HG02610 (cell line): ENCODE measurements around the gene CD22.

ENCODE experiments used
- ATAC-seq: cut with Tn5 transposase; IDR thresholded peaks from one replicate; pipeline ENCODE4 v1.9.1; 2021; ENCODE audit warnings: mild to moderate bottlenecking, moderate library complexity; ENCODE audit not compliant: unreplicated experiment

The CD22 gene

DNA sequence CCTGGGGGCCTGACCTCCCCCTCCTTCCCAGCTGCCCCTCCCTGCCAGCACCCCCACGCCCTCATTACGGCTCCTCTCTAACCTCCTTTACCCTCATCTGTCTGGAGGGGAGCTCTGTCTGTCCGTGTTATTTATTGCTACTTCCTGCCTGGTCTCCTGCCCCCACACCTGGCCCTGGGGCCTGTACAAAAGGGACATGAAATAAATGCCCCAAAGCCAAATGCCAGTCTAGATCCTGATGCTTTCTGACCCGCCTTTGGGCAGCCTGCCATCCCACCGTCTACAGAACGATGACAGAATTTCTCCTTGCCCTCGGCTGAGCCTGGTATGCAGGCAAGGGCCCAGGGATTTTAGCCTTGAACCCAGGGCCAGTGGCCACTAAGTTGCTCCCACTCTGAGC is 15.4 kb upstream of the CD22 start:
- ATAC-seq = no peak

DNA sequence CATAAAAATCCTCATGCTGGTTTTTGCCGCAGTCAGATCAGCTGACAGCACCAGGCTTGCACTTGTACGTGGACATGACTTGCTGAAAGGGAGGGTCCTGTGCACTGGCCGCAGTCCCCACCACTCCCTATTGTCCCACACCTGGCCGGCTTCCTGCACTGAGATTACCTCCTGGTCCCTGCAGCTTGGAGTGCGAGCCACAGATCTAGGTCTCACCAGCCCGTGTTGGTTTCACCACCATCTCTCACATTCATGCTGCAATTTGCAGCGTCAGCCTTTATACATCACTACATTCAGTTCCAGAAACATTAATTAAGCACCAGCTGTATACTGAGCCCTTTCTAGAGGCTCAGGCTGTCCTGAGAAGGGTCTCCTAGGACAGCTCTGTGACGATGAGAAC is 15.0 kb upstream of the CD22 start:
- ATAC-seq = no peak

DNA sequence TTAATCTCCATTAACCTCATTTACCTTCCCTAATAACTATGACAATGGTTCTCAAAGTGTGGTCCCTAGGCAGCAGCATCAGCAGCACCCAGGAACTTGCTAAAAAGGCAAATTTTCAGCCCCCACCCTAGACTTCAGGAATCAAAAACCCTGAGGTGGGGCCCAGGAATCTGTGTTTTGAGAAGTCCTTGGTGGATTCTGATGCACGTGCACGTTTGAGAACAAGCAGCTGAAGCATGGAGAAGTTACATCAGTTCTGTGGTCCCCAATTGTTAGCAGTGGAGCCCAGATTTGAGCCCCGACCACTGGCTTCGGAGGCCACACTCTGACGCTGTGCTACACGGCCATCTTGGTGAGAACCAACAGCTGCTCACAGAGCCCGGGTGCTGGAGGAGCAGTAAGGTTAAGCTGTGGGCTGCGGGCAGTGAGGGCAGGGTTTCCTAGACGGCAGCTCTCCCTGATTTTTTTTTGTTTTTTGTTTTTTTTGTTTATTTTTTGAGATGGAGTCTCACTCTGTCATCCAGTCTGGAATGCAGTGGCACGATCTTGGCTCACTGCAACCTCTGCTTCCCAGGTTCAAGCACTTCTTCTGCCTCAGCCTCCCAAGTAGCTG is 14.0 kb upstream of the CD22 start:
- no peak for ATAC-seq

DNA sequence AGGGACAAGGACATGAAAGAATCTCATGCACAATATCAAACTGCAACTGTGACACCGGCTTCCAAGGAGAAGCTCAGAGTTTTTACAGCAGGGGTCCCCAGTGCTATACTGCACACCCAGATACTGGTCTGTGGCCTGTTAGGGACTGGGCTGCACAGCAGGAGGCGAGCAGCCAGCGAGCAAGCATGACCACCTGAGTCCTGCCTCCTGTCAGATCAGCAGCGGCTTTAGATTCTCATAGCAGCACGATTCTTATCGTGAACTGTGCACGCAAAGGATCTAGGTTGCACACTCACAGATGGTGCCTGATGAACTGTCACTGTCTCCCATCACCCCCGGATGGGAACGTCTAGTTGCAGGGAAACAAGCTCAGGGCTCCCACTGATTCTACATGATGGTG is 13.1 kb upstream of the CD22 start:
- no peak for ATAC-seq

DNA sequence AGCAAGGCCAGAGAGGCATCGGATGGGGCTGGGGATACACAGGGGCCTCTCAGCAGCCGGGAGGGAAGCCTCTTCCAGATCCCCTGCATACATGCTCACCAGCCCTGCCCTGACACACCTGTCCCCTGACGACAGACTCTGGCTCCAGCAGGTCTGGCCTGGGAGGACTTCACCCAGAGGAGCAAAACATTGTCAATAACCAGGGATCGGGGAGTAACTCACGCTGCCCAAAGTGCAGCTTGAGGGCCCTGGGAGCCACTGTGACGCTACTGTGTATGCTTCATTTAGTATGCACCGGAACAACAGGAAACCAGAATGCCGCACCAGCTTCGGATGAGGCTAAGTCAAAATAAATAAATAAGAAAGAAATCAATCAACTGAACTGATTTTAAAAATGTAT is 12.4 kb upstream of the CD22 start:
- no peak for ATAC-seq

DNA sequence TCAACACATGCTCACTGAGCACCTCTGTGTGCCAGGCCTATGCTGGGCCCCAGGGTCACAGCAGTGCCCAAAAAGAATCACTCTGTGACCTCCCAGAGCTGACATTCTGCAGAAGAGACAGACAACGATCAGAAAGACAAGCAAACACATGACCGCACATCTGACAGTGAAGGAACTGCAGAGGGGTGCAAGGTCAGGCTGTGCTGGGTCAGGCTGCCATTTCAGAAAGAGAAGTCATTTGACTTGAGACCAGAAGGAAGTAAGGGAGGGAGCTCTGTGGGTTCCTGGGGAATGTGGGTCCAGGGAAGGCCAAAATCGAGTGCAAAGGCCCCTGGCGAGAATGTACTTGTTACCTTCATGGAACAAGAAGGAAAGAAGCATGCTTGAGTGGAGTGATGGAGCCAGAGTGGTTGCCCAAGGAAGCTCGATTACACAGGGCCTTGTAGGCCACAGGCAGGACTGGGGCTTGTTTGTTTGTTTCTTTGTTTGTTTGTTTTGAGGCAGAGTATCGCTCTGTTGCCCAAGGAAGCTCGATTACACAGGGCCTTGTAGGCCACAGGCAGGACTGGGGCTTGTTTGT is 11.4 kb upstream of the CD22 start:
- ATAC-seq = no peak

DNA sequence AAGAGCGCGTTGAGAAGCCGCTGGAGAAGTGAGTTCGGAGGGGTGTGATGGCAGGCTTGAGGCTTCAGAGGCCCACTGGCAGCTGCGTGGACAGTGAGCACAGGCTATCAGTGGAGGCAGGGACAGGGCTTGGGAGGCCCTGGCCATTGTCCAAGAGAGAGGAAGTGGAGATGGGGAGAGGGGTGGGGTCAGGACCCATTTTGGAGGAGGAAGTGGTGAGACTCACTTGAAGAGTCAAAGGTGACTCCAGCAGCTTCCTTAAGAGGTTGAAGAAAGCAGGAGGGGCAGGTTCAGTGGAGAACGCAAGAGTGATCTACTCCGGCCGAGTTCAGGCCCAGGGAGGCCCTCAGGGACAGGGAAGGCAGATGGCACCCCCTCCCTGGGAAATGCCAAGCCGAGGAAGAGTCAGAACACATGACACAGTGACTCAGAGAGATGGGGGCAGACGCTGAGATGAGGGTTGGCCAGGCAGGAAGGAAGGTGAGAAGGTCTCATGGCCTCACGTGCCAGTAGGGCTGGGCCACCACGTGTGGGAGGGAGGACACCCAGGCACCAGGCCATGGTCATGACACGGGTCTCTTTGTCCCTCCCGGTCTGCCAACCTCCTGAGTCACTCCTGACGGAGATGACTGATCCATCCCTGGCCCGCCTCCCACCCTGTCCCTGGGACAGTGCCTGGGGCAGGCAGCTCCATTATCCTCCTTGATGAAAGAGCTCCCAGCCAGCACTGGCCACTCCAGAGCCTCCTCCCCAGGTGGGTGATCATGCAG is 10.1 kb upstream of the CD22 start:
- no peak for ATAC-seq

DNA sequence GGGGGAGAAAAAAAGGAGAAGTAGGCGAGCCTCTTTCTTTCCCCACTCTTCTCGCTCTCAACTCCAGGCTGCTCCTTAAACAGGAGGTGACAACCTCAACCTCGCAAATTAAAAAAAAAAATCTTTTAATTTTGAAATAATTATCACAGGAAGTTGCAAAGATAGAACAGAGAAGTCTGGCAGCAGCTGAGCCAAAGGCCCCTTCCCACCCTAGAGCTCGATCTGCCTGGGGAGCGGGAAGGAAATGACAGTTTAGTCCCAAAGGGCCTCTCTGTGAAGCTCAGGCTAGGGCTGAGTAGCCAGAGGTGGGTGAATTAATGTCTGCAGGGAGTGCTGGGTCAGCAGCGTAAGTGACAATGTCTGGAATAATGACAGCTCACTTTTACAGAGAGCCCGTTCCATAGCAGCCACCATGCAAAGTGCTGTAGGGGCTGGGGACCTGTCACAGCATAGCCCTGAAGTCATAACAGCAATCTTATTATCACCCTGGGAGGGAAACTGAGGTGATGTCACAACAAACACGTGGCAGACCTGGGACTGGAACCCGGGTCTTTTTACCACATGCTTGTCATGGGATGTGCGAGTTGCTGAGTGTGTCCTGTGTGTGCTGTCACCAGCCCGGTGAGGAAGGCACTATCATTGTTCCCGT is 8.8 kb upstream of the CD22 start:
- ATAC-seq = no peak

DNA sequence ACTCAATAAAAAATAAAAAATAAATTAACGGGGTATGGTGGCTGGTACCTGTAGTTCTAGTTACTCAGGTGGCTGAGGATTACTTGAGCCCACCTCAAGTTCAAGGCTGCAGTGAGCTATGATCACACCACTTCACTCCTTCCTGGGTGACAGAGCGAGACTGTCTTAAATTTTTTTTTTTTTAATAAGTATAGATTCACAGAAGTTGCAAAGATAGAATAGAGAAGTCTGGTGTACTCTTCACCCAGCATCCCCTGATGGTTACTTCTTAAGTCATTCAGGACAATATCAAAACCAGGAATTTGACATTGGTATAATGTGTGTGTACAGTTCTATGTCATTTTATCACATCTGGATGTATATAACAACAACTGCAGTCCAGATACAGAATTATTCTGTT is 7.7 kb upstream of the CD22 start:
- no peak for ATAC-seq

DNA sequence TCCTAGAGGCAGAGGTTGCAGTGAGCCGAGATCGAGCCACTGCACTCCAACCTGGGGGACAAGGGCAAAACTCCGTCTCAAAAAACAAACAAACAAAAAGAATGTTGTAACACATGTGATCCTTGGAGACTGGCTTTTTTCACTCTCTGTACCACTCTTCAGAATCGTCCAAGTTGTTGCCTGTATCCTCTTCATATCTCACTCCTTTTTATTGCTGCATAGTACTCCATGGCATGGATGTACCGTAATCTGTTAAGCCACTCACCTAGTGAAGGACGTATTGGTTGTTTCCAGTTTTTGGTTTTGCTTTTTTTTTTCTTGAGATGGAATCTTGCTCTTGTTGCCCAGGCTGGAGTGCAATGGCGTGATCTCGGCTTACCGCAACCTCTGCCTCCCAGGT is 7.0 kb upstream of the CD22 start:
- ATAC-seq = no peak

DNA sequence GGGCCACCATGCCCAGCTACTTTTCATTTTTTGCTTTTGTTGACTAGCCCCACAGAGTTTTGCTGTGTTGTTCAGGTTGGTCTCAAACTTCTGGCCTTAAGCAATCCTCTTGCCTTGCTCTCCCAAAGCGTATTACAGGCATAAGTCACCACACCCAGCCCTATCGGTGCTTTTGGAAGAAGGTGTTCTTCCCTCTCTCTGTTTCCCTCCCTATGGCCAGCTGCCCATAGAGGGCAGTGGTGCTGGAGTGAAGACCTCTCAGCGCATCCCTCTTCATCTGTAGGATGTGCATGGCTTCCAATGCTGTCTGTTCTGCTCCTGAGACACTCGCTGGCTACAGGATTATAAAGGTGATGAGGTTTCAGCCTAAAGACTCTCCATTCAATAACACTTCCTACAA is 1.3 kb upstream of the CD22 start:
- no peak for ATAC-seq

DNA sequence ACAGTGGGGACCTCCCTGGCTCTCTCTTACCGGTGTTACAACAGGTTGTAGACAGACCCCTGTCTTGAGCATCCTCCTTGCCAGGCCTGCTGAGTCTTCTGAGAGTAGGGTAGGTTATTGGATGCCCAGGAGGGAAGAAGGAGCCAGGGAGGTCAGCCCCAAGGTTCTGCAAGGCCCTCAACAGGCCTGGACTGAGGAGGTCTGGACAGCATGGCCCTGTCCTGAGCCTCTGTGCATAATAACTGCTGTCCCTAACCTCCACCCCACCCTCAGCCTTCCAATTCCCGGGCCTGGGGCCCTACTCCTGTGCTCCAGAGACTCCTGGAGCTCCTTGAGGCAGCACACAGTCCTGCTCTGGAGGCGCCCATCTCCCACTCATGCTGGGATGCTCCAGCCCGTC is 336 bp downstream of the CD22 start:
- no peak for ATAC-seq

DNA sequence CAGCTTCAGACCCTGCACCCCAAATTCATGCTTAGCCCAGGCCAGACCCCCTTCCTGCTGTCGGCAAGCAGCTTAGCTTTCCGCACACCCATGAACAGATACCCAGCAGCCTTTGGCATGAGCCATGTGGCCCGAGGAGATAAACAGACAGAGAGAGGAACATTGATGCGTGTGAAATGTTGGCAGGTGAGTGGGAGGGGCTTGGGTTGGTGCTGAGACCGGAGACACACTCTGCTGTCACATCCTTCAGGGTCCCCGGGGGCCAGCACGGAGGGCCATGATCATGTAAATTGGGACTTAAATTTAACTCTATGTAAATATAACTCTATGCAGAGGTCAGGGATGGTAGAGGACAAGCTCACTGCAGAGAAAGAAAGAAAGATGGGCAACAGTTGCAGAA is 1.5 kb downstream of the CD22 start:
- peak; percentile 56 for ATAC-seq

DNA sequence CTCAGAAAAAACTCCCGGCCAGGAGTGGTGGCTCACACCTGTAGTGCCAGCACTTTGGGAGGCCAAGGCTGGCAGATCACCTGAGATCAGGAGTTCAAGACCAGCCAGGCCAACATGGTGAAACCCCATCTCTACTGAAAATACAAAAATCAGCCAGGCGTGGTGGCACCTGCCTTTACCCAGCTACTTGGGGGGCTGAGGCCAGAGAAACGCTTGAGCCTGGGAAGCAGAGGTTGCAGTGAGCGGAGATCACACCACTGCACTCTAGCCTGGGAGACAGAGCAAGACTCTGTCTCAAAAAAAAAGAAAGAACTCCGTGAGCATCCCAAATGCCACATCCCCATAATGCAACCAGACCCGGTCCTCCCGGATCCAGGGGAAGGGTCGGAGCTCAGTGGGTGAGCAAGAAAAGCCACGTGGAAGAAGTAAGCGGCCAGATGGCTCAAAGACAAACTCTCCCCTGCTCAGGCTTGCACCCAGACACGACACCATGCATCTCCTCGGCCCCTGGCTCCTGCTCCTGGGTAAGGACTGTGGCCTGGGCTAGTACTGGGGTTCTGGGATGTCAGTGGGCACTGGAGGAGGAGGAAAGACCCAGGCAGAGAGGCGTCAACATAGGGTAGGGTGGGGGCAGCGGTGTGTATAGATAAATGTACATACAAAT is 2.7 kb downstream of the CD22 start:
- ATAC-seq = no peak

DNA sequence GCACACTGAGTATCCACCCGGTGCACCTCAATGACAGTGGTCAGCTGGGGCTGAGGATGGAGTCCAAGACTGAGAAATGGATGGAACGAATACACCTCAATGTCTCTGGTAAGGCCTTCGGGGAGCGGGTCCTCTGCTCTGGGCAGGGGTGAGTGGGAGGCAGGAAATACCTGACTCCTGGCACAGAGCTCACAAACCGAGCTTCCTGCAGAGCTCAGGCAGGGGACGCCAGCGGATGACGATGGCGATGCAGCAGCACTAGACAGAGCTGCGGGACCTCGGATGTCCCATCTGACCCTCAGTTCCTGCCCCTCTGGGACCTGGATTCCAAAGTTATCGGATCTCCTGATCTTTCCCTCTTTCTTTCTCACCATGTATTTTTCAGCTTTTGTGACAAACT is 3.8 kb downstream of the CD22 start:
- ATAC-seq = no peak

DNA sequence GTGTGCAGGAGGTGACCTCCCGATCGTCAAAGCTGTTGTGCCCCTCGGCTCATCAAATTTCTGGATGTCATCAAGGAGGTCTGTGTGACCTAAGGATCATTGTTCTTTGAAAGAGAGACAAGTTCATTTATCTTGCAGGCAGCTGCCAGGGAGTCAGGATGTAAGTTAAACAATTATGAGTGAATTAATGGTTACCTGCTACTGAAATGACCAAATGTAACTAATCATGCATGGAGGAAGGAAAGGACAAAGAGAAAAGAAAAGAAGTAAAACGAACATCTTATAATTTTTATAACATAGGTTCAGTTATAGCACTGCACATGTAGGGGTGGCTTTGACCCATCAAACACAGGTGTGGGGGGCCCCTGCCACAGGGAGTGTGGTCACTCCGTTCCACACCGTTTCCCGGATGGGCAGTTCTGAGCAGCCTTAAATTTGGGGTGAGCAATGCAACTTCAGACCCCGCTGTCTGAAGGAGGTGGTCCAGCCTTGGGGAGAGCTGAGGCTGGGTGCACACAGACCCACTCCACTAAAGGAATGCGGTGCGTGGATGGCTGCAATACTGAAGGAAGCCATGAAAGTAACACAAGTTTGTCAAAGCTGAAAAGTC is 5.3 kb downstream of the CD22 start:
- ATAC-seq = no peak

DNA sequence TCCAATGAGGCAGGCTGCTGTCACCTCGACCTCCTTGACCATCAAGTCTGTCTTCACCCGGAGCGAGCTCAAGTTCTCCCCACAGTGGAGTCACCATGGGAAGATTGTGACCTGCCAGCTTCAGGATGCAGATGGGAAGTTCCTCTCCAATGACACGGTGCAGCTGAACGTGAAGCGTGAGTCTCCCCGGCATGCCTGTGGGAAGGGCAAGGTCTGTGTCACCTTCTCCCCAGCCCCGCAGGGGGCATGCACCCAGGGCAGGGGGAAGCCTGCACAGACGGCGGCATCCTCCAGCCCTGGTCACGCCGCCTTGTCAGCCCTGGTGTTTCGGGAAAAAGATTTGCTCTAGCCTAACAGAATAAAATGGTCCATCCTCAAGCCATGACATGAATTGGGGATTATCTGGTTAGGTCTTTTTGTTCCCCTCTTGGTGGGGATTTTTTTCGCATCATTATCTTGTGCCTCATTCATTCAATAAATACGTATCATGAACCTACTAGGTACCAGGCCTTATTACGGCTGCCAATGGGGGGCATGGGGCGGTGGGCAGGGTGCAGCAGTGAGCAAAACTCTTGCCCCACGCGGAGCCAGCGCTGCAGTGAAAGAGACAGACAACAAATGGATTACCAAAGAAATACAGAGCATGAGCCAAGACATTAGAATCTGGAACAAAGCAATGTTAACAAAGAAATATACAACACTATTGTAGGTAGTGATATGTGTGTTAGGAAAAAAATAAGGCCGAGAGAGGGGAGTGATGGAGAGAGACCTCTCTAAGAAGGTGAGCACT is 7.4 kb downstream of the CD22 start:
- no peak for ATAC-seq

DNA sequence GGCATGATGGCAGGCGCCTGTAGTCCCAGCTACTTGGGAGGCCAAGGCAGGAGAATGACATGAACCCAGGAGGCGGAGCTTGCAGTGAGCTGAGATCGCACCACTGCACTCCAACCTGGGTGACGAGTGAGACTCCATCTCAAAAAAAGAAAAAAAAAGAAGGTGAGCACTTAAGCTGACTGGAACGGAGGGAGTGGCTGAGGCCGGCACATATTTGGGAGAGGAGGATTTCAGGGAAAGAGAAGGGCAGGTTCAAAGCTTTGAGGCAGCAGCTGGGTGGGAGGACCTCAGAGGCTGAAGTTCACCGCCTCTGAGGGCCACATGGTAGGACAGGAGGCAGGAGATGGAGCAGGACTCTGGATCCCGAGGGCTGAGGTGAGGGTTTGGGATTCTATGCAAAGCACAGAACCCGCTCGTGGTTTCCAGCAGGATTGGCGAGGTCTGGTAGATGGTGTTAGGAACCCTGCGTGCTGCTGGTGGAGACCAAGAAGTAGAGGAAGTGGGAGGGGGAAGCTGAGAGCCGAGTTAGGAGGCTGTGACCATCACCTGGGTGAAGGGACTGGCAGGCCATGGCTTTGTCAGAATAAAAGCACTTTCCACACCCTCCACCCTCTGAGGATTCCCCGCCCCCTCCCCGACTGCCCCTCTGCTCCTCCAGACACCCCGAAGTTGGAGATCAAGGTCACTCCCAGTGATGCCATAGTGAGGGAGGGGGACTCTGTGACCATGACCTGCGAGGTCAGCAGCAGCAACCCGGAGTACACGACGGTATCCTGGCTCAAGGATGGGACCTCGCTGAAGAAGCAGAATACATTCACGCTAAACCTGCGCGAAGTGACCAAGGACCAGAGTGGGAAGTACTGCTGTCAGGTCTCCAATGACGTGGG is 8.4 kb downstream of the CD22 start:
- no peak for ATAC-seq

DNA sequence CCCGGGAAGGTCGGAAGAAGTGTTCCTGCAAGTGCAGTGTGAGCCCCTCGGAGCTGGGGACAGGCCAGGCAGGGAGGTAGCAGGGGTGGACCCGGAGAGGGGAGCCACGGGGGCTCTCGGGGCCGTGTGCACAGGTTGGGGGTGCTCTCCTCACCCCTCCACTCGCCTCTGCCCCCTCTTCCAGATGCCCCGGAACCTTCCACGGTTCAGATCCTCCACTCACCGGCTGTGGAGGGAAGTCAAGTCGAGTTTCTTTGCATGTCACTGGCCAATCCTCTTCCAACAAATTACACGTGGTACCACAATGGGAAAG is 9.0 kb downstream of the CD22 start:
- ATAC-seq = no peak

DNA sequence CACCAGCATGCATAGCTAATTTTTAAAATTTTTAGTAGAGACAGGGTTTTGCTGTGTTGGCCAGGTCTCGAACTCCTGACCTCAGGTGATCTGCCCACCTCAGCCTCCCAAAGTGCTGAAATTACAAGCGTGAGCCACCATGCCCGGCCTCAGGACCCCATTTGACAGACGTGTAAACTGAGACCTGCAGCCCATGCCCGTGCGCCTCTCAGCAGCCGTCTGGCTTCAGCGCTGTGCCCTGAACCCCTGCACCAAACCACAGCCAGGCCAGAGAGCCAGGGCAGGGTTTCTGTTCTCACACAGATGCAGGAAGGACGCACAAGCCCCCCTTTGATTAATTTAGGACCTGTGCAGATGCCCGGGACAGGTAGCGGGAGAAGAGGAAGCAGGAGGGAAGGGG is 11.4 kb downstream of the CD22 start:
- no peak for ATAC-seq
